Loucy (cell line): ENCODE results near the gene EIPR1.

ENCODE experiments used
- CTCF ChIP-seq: fragments of 200-600 bp; sonication (generic); conservative IDR thresholded peaks from 2 replicates; pipeline ENCODE4 v1.5.1; 2014; ENCODE audit warnings: mild to moderate bottlenecking, antibody characterized with exemption, low read length
- EZH2phosphoT487 ChIP-seq: fragments of 200-600 bp; IDR thresholded peaks from 2 replicates; pipeline ENCODE4 v1.6.1; 2018; ENCODE audit warnings: antibody characterized with exemption, mild to moderate bottlenecking, moderate library complexity, borderline replicate concordance

- TF ChIP-seq CTCF = no peak
- no peak for TF ChIP-seq EZH2phosphoT487
Measured at GRCh38 chr2:3294069-3294468, 83.5 kb downstream of the EIPR1 start.
